GM12892 (cell line): ENCODE results near the gene DLG2.

ENCODE experiments used
- POLR2AphosphoS5 ChIP-seq: IDR thresholded peaks from 2 replicates; pipeline ENCODE4 v1.6.1; 2011; ENCODE audit warnings: low read depth, low read length, control low read depth
- TAF1 ChIP-seq: IDR thresholded peaks from 2 replicates; pipeline ENCODE4 v1.6.1; 2011; ENCODE audit warnings: low read depth, mild to moderate bottlenecking, control low read depth, low read length, borderline replicate concordance

DNA sequence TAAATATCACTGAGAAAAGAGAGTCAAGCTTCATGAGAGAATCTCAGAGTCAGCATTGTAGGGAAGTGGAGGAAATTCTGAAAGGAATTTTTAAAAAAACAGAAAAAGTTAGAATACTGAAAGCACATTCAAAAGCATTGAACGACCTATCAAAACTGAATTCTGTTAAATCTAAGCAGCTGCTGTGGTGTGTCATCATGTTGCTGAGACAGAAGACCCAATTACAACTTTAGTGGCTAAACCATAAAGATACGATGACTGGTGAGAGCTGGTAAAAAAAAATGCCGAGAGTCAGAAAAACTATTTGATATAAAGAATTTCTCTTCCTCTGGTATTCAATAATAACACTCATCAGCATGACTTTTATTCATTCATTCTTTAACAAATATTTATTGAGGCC lies 220.8 kb downstream of the DLG2 start:
- TF ChIP-seq POLR2AphosphoS5 (no peak), TAF1 (no peak)
